Keratinocyte (primary cell): Measurements from ENCODE around the gene HORMAD1. TPM values are rescaled to one million over a fixed set of nuclear protein-coding genes. Genes with fewer than 3 reads are reported as not detected.
A peak's percentile ranks its signal among the peaks of the same experiment; 100 is the strongest.

Experiments
- DNase-seq: peaks from one replicate; pipeline ENCODE4 v3.0.0-alpha.2; 2011; ENCODE audit warnings: low read depth, missing footprints, low spot score
- FAIRE-seq: peaks from 2 replicates; lab custom pipeline; 2011; peaks lifted over from hg19 to GRCh38; lab: Jason Lieb, UNC
- H2AFZ ChIP-seq: 2 replicates; pipeline ENCODE4 v1.6.0; 2012; ENCODE audit warnings: low read length, control low read depth, inconsistent platforms; ENCODE audit not compliant: control insufficient read depth
- H3K27ac ChIP-seq: 2 replicates; pipeline ENCODE4 v1.5.1; 2011; ENCODE audit warnings: low read length; ENCODE audit not compliant: control insufficient read depth, insufficient read depth
- H3K27me3 ChIP-seq: 3 replicates; pipeline ENCODE4 v1.6.0; 2011; ENCODE audit warnings: low read length; ENCODE audit not compliant: control insufficient read depth, insufficient read depth; ENCODE audit errors: extremely low read depth
- H3K36me3 ChIP-seq, 2 experiments: 2 replicates in 1 of 2; 3 replicates in 1 of 2; pipeline ENCODE4 v1.5.1; 2011; ENCODE audit warnings: low read length in 2 of 2, mild to moderate bottlenecking in 1 of 2; ENCODE audit not compliant: control insufficient read depth in 2 of 2, insufficient read depth in 2 of 2; ENCODE audit errors: extremely low read depth in 1 of 2
- H3K4me1 ChIP-seq: 3 replicates; pipeline ENCODE4 v1.5.1; 2011; ENCODE audit warnings: low read length; ENCODE audit not compliant: control insufficient read depth, insufficient read depth; ENCODE audit errors: extremely low read depth
- H3K4me2 ChIP-seq: 3 replicates; pipeline ENCODE4 v1.6.0; 2011; ENCODE audit warnings: low read depth, low read length; ENCODE audit not compliant: control insufficient read depth, insufficient read depth; ENCODE audit errors: extremely low read depth
- H3K4me3 ChIP-seq, 3 experiments: fragments of 200-600 bp in 1 of 3; sonication (generic) in 1 of 3; 2 replicates in 2 of 3; 3 replicates in 1 of 3; pipeline ENCODE4 v1.5.1; 2011 to 2016; ENCODE audit warnings: low read length in 3 of 3, mild to moderate bottlenecking in 3 of 3, control low read depth in 2 of 3, inconsistent platforms in 1 of 3, low read depth in 1 of 3, mixed read lengths in 1 of 3, mixed run types in 1 of 3, moderate library complexity in 1 of 3; ENCODE audit not compliant: control insufficient read depth in 2 of 3, insufficient read depth in 2 of 3; ENCODE audit errors: extremely low read depth in 1 of 3
- H3K79me2 ChIP-seq: 2 replicates; pipeline ENCODE4 v1.6.0; 2012; ENCODE audit warnings: low read length; ENCODE audit not compliant: control insufficient read depth, insufficient read depth
- H3K9ac ChIP-seq: 3 replicates; pipeline ENCODE4 v1.6.0; 2011; ENCODE audit warnings: low read length; ENCODE audit not compliant: control insufficient read depth, insufficient read depth; ENCODE audit errors: extremely low read depth
- H3K9me1 ChIP-seq: 3 replicates; pipeline ENCODE4 v1.6.0; 2011; ENCODE audit warnings: low read length; ENCODE audit not compliant: control insufficient read depth, insufficient read depth; ENCODE audit errors: extremely low read depth
- H3K9me3 ChIP-seq: 2 replicates; pipeline ENCODE4 v1.5.1; 2012; ENCODE audit warnings: low read depth, low read length; ENCODE audit not compliant: control insufficient read depth
- H4K20me1 ChIP-seq: 3 replicates; pipeline ENCODE4 v1.6.0; 2011; ENCODE audit warnings: low read length; ENCODE audit not compliant: control insufficient read depth, insufficient read depth; ENCODE audit errors: extremely low read depth
- EZH2 ChIP-seq: IDR thresholded peaks from one replicate; pipeline ENCODE4 v1.6.1; 2012; ENCODE audit warnings: inconsistent platforms, mild to moderate bottlenecking, low read length, moderate library complexity
- dilution Hi-C: fragments of 300-500 bp; cut with MboI; formaldehyde crosslinking; loops from one replicate; pipeline ENCODE4 v1.7.0; 2020; ENCODE audit warnings: low sequenced_read_pairs; ENCODE audit not compliant: extremely low pct_ligation_motif_present
- polyA plus RNA-seq, 5 experiments: library from polyadenylated mRNA; depleted of rRNA in 3 of 5; stranded (reverse) in 3 of 5; stranded (forward) in 1 of 5; unstranded in 1 of 5; fragments of >200 nt; gene quantifications; 1 replicate in 1 of 5; 2 replicates in 3 of 5; 3 replicates in 1 of 5; pipeline versions ENCODE4 v1.2.1 to v1.2.3, GENCODE V29; 2011 to 2012; ENCODE audit warnings: missing spikeins in 2 of 5, low read depth in 1 of 5, low replicate concordance in 1 of 5
- TF ChIP-seq, protein P1 (sequence below), 3 experiments: IDR thresholded peaks in 1 of 3; conservative IDR thresholded peaks in 1 of 3; optimal IDR thresholded peaks in 1 of 3; 2 replicates in 2 of 3; 3 replicates in 1 of 3; pipeline versions ENCODE3 to v1.5.1; 2011; ENCODE audit warnings: low read length in 3 of 3, mild to moderate bottlenecking in 3 of 3, moderate library complexity in 2 of 3, control low read depth in 1 of 3, inconsistent platforms in 1 of 3; ENCODE audit not compliant: insufficient read depth in 2 of 3; ENCODE audit errors: extremely low read depth in 1 of 3

The HORMAD1 gene
- polyA plus RNA-seq, 1 donor (not counting 4 experiments of a cell fraction or from before 2014, with no cell fraction given) = 3.3 TPM

DNA sequence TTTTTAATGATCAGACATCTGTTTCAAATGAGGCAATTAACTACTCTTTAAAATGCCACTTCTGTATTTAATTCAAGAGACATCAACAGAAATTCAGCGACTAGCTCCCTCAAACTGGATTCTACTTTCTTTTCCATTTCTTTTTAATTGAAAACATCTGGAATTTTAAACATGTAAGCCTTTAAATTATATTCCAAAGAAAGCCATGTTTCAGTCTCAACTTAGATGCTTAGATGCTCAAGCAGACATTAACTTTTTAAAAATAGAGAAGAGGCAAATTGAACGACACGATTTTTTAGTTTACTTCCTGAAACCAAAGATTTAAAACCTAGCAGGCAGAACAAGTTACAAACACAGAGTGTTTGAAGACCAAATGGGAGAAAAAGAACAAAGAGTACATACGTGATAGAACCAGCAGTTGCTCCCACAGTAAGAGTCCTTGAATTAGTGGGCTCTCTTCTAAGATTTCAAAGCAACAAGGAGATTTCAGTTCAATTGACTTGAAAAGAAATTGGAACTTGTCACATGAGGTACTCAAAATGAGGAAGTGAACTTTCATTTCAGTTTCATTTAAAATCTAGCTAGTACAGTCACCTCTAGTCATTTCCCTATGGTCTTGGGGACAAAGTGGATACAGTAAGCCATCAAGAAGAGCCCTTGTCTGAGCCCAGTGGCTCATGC is 44.7 kb upstream of the HORMAD1 start, which contains the start of gene CTSS:
Gene CTSS, minus strand, starts transcription at position 483 of the 681 bp plus-strand sequence. CDS start 1,015 bp downstream, outside the sequence.
- H4K20me1 ChIP-seq = no peaks in the 10 kb centered on the region
- H3K9ac ChIP-seq = peak within 1 kb of the TSS; percentile 56
- no peaks in the 10 kb centered on the region for H3K27me3 ChIP-seq
- DNase-seq = no peak
- peak within 1 kb of the TSS; percentile 82 for H3K4me2 ChIP-seq
- H3K9me1 ChIP-seq = no peaks in the 10 kb centered on the region
- peak within 1 kb of the TSS; percentile 93 for H2AFZ ChIP-seq
- no peaks in the 10 kb centered on the region for H3K79me2 ChIP-seq
- dilution Hi-C loops = no loop called here
- peak within 1 kb of the TSS; percentile 63 for H3K27ac ChIP-seq
- no peaks in the 10 kb centered on the region for H3K36me3 ChIP-seq
- H3K4me1 ChIP-seq = peaks cover 13% of the 10 kb centered on the region
- H3K9me3 ChIP-seq = no peaks in the 10 kb centered on the region
- H3K4me3 ChIP-seq = peak within 1 kb of the TSS in 2 of 3 experiments; percentile 19 to 27
- FAIRE-seq = no peak
- TF ChIP-seq, protein P1, sequence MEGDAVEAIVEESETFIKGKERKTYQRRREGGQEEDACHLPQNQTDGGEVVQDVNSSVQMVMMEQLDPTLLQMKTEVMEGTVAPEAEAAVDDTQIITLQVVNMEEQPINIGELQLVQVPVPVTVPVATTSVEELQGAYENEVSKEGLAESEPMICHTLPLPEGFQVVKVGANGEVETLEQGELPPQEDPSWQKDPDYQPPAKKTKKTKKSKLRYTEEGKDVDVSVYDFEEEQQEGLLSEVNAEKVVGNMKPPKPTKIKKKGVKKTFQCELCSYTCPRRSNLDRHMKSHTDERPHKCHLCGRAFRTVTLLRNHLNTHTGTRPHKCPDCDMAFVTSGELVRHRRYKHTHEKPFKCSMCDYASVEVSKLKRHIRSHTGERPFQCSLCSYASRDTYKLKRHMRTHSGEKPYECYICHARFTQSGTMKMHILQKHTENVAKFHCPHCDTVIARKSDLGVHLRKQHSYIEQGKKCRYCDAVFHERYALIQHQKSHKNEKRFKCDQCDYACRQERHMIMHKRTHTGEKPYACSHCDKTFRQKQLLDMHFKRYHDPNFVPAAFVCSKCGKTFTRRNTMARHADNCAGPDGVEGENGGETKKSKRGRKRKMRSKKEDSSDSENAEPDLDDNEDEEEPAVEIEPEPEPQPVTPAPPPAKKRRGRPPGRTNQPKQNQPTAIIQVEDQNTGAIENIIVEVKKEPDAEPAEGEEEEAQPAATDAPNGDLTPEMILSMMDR (optimal IDR thresholded peaks at IDR 0.05 in 1 of 3, IDR thresholded peaks at IDR 0.05 in 1 of 3, conservative IDR thresholded peaks at IDR 0.05 in 1 of 3; ENCODE audit: extremely low read depth in 1 of 3, insufficient read depth in 2 of 3, low read length in 3 of 3) = no peak
- no peak for TF ChIP-seq EZH2

DNA sequence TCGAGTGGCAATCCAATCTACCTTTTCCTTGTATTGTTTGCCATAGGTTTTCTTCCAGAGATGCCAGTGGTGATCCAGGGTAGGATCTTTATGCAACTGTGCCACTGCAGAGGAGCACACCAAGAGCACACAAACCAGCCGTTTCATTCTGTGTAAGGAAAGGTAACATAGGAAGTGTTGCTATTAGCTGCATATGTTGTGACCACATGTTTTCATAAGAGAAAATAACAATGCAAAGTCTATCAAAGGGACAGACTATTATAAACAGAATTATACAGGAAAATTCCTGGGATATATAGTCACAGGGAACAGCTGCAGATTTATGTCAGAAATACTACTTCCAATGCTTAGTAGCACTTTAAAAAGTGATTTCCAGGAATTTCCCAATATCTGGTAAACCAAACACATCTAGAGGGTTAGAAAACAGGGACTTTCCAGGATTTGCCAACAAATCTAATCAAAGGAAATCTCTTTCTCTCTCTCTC is 44.0 kb upstream of the HORMAD1 start:
- TF ChIP-seq, protein P1 (optimal IDR thresholded peaks at IDR 0.05 in 1 of 3, IDR thresholded peaks at IDR 0.05 in 1 of 3, conservative IDR thresholded peaks at IDR 0.05 in 1 of 3; ENCODE audit: extremely low read depth in 1 of 3, insufficient read depth in 2 of 3, low read length in 3 of 3) = no peak
- TF ChIP-seq EZH2 = no peak
- no peaks in the 10 kb centered on the region for H3K79me2 ChIP-seq
- peak overlapping the region; percentile 82 for H3K4me2 ChIP-seq
- H4K20me1 ChIP-seq = no peaks in the 10 kb centered on the region
- H3K36me3 ChIP-seq = no peaks in the 10 kb centered on the region
- no peaks in the 10 kb centered on the region for H3K27me3 ChIP-seq
- H3K9ac ChIP-seq = peak overlapping the region; percentile 8
- H3K9me1 ChIP-seq = no peaks in the 10 kb centered on the region
- DNase-seq (peak; percentile 21), FAIRE-seq (no peak)
- H3K4me3 ChIP-seq = no peak overlapping the region
- peak overlapping the region; percentile 63 for H3K27ac ChIP-seq
- H3K4me1 ChIP-seq = peaks cover 13% of the 10 kb centered on the region
- peak overlapping the region; percentile 2 for H2AFZ ChIP-seq
- dilution Hi-C loops = no loop called here
- no peaks in the 10 kb centered on the region for H3K9me3 ChIP-seq
